ENCODE results near the gene MAB21L2. TPM values are rescaled to one million over a fixed set of nuclear protein-coding genes. Genes with fewer than 3 reads are reported as not detected.
"Not testable (repeated sequence)": the region's sequence is repeated elsewhere in the genome, so short reads cannot be mapped to it uniquely, and the experiment has no call there.

MAB21L2 gene
- total RNA-seq, result under 0.01 TPM

- FAIRE-seq, result no peak
- DNase-seq (ENCODE audit: low spot score in 2 of 2), result no peak
These were observed at the start of gene MAB21L2 for GRCh38 chr4:150582146-150582872. Gene MAB21L2 (plus strand): TSS chr4:150582151. CDS start chr4:150583030, 879 bp downstream.

GRCh38 chr4:150533673-150534072, 48.3 kb upstream of the MAB21L2 start:
- no peak for DNase-seq (ENCODE audit: low spot score in 2 of 2)
- no peak for FAIRE-seq

GRCh38 chr4:150534818-150535217, 47.1 kb upstream of the MAB21L2 start:
- peak; percentile 31 for FAIRE-seq
- DNase-seq (ENCODE audit: low spot score in 2 of 2), result no peak

- DNase-seq (ENCODE audit: low spot score in 2 of 2), result not testable (repeated sequence)
These were observed 44.0 kb upstream of the MAB21L2 start for GRCh38 chr4:150537911-150538310.

GRCh38 chr4:150540536-150540935, 41.4 kb upstream of the MAB21L2 start:
- no peak for FAIRE-seq
- DNase-seq (ENCODE audit: low spot score in 2 of 2), result no peak

More at GRCh38 chr4:150537911-150538310, 44.0 kb upstream of the MAB21L2 start:
- not testable (repeated sequence) for FAIRE-seq

GRCh38 chr4:150540959-150541360, 41.0 kb upstream of the MAB21L2 start:
- DNase-seq (ENCODE audit: low spot score in 2 of 2) (no peak), FAIRE-seq (no peak)

- DNase-seq (ENCODE audit: low spot score in 2 of 2) (no peak), FAIRE-seq (no peak)
These were observed 40.3 kb upstream of the MAB21L2 start for GRCh38 chr4:150541681-150542080.

- FAIRE-seq, result no peak
- no peak for DNase-seq (ENCODE audit: low spot score in 2 of 2)
These were observed 38.9 kb upstream of the MAB21L2 start for GRCh38 chr4:150543042-150543441.

- DNase-seq (ENCODE audit: low spot score in 2 of 2) (no peak), FAIRE-seq (no peak)
These were observed 35.7 kb upstream of the MAB21L2 start for GRCh38 chr4:150546286-150546685.

GRCh38 chr4:150547154-150547838, 34.7 kb upstream of the MAB21L2 start:
- DNase-seq (ENCODE audit: low spot score in 2 of 2), result no peak
- FAIRE-seq, result no peak

- not testable (repeated sequence) for FAIRE-seq; DNase-seq (ENCODE audit: low spot score in 2 of 2)
These were observed 24.1 kb upstream of the MAB21L2 start for GRCh38 chr4:150557811-150558210.

GRCh38 chr4:150561143-150561737, 20.7 kb upstream of the MAB21L2 start:
- FAIRE-seq (no peak), DNase-seq (ENCODE audit: low spot score in 2 of 2) (no peak)

- no peak for FAIRE-seq
- no peak for DNase-seq (ENCODE audit: low spot score in 2 of 2)
These were observed 19.7 kb upstream of the MAB21L2 start for GRCh38 chr4:150562250-150562649.

- no peak for FAIRE-seq
- DNase-seq (ENCODE audit: low spot score in 2 of 2), result no peak
These were observed 19.2 kb upstream of the MAB21L2 start for GRCh38 chr4:150562751-150563150.

- not testable (repeated sequence) for FAIRE-seq; DNase-seq (ENCODE audit: low spot score in 2 of 2)
These were observed 17.0 kb upstream of the MAB21L2 start for GRCh38 chr4:150564967-150565366.

GRCh38 chr4:150567070-150567469, 14.9 kb upstream of the MAB21L2 start:
- no peak for FAIRE-seq
- DNase-seq (ENCODE audit: low spot score in 2 of 2), result no peak

- FAIRE-seq (no peak), DNase-seq (ENCODE audit: low spot score in 2 of 2) (no peak)
These were observed 12.5 kb upstream of the MAB21L2 start for GRCh38 chr4:150569384-150569987.

- DNase-seq (ENCODE audit: low spot score in 2 of 2) (no peak), FAIRE-seq (no peak)
These were observed 11.9 kb upstream of the MAB21L2 start for GRCh38 chr4:150569998-150570535.

- DNase-seq (ENCODE audit: low spot score in 2 of 2) (no peak), FAIRE-seq (no peak)
These were observed 11.1 kb upstream of the MAB21L2 start for GRCh38 chr4:150570862-150571261.

- DNase-seq (ENCODE audit: low spot score in 2 of 2) (no peak), FAIRE-seq (no peak)
These were observed 9.0 kb upstream of the MAB21L2 start for GRCh38 chr4:150572704-150573504.
